Activated CD4-positive, CD25-positive, alpha-beta regulatory T cell treated with anti-CD3 and anti-CD28 coated beads, Interleukin-2, amount 50 U/mL, for 72 hours (primary cell): Measurements from ENCODE around the gene CSNK1D.
"Not testable (repeated sequence)": the region's sequence is repeated elsewhere in the genome, so short reads cannot be mapped to it uniquely, and the experiment has no call there.

ENCODE experiments used
- DNase-seq: peaks from one replicate; pipeline ENCODE4 v3.0.0; 2021

The CSNK1D gene

DNA sequence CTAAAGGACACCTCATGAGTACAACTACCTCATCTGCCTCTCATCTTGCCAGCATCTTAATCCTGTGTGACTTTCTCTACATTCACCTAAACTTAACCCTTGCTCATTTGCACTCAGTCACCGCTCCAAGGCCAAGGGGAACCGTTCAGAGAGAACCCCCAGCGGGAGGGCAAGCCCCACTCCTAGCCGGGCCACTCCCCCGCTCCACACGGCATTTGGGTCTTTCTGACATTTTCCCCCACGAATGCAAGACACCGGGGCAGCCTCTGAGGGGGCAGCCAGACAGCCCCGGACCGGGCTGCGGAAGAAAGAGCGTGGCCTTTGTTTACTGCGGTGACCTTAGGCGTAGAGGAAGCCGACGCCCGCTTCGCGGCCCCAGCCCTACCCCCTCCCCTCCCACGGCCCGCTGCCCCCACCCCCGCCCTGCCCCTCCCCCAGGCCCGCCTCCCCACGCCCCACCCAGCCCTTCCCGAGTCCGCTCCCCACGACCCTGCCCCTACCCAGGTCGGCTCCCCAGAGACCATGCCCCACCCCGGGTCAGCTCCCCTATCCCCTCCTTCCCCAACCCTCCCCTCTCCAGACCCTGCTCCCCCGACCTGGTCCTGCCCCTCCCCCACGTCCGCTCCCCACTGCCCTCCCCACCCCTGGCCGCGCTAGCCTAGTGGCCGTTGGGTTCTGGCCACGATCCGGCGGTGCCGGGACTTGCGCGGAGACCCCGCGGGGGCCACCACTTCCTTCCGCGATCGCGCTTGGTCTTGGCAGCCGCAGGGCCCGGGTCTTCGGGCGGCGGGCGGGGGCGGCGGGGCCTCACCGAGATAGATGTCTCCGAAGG lies 789 bp downstream of the CSNK1D start:
- peak; percentile 53 for DNase-seq

DNA sequence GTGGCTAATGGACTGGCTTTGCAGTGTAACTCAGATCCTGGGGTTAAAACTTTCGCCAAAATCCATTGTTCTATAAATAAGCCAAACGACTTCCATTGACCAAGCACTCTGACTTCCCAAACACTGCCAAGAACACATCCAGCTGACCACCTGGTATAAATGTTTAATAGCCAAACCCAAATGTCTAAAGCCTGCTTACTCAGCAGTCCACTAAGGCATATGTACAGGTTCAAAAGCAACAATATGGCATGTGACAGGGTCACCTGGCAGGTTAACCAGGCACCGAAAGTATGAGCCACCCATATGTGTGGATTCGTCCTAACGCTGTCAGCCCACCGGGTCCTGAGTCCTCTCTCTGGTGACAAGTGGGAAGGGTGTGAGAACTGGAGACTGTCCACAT lies 2.1 kb downstream of the CSNK1D start:
- DNase-seq: no peak

DNA sequence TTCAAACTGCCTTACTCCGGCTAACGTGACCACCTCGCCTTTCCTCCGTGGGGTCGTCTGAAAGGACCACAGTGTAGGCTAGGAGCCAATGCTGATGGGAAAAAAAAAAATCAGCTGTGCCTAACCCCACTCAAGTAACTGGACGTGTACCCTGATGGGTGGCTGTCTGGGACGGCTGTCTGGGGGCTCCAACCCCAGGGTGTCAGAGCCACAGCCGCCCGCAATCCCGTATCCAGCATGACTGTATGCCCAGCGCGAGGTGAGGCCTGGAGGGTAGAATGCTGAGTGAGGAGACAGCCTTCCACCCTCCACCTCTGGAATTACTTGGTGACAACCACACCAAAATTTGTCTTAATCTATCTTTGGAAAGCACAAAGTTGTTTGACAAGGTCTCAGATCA lies 2.8 kb downstream of the CSNK1D start:
- DNase-seq: no peak

DNA sequence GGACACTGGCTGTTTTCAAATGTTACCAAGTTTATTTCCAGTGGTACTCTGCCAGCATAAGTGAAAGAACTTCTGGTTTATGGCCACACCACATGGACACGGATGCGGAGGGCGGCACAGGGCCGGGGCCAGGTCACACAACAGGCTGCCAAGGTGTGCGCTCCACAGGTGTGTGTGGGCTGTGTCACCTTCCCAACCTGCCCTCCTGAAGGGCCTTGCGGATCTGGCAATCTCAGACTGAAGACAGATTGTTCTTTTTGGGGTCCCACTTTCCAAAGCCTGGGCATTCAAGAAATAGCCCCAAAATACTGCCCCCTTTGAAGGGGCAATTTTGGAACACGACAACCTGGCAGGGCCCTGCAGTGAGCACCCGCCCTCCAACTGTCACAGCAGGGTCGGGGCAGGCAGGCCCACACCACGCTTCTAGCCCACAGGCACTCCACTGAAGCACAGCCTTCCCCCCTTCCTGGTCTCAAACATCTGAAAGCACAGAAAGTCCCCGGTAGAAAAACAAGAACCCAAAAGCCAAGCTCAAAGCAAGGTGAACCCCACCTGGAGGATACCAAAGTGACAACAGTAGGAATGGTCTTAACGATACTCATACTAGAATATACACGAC lies 3.5 kb downstream of the CSNK1D start:
- DNase-seq: no peak

GRCh38 chr17:82269138-82269881 lies 4.2 kb downstream of the CSNK1D start:
- DNase-seq: no peak

GRCh38 chr17:82267575-82268379 lies 5.7 kb downstream of the CSNK1D start:
- DNase-seq: no peak

GRCh38 chr17:82266142-82266541 lies 7.4 kb downstream of the CSNK1D start:
- DNase-seq: no peak

DNA sequence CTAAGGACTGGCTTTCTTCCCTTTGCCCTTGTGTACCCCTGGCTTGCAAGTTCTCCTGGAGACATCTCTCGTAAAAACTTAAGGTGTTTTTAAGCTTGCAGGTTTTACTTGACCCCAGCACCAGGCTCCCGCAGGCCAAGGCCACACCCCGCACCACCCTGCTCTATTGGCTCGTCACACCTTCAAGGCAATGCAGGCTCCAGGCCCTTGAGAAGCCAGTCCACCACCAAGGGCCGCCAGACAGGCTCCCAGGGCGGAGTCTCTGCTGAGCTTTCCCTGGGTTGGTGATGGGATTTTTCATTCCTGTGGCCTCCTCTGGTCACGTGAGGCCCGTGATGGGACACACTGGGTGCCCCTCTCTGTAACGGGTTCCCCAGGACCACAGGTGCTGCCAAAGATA lies 9.9 kb downstream of the CSNK1D start:
- DNase-seq: no peak

- no peak for DNase-seq
Observed at GRCh38 chr17:82262344-82262743, 11.2 kb downstream of the CSNK1D start.

- DNase-seq: not testable (repeated sequence)
Observed at GRCh38 chr17:82259972-82260961, 13.2 kb downstream of the CSNK1D start.

GRCh38 chr17:82258555-82258954 lies 14.9 kb downstream of the CSNK1D start:
- DNase-seq: no peak

DNA sequence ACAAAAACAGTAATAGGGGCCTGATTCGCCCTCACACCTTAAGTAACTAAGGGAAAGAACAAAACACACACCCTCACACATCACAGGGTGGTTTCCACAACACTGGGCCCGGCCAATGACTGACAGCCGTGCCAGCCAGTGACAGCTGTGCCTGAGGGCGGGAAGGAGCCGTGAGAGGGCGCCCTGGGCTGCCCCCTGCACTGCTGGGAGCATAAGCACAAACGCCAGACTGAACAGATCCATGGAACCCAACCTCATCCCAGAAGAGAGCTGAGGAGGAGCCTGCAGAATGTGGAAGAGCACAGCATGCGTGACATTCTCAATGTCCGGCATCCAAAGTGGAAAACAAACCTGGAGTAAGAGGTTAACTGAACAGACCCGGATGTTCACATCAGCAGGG lies 16.0 kb downstream of the CSNK1D start:
- no peak for DNase-seq

DNA sequence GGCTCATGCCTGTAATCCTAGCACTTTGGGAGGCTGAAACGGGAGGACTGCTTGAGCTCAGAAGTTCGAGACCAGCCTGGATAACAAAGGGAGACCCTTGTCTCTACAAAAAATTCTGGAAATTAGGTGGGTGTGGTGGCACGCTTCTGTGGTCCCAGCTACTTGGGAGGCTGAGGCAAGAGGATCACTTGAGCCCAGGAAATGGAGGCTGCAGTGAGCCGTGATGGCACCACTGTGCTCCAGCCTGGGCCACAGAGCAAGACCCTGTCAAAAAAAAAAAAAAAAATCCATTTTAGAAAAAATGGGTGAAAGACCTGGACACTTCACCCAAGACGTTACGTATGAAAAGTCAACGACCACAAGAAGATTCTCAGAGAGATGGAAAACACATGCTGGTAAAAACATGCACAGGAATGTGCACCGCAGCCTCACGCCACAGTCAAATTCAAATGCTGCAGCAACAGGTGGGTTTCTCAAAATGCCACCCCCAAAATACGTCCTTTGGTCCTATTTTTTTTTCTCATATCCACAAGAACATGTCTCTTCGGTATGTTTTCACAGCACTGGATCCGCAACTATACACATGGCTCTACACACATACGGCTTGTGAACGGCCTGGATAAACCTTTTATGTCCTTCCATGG lies 17.1 kb downstream of the CSNK1D start:
- no peak for DNase-seq

GRCh38 chr17:82255402-82255972 lies 18.0 kb downstream of the CSNK1D start:
- no peak for DNase-seq

- DNase-seq: not testable (repeated sequence)
Observed at GRCh38 chr17:82254746-82255145, 18.8 kb downstream of the CSNK1D start.

DNA sequence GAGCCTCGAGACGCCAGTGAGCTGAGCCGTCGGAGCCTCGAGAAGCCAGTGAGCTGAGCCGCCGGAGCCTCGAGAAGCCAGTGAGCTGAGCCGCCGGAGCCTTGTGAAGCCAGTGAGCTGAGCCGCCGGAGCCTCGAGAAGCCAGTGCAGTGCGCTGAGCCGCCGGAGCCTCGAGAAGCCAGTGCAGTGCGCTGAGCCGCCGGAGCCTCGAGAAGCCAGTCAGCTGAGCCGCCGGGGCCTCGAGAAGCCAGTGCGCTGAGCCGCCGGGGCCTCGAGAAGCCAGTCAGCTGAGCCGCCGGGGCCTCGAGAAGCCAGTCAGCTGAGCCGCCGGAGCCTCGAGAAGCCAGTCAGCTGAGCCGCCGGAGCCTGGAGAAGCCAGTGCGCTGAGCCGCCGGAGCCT lies 19.4 kb downstream of the CSNK1D start:
- not testable (repeated sequence) for DNase-seq

DNA sequence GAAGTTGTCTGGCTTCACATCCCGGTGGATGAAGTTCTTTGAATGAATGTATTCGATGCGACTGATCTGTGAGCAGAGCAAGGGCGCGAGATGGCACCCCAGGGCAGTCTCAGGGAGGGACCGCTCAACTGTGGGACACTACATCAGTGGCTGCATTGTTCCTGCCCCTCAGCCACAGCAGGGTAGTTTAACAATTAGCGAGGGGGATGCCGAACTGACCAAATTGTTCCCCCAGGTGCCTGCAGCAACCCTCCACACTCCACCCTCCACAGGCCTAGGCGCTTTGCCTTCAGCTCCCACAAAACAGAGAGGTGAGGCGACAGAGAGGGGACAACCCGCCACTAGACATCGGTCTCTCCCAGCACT lies 20.3 kb downstream of the CSNK1D start:
- DNase-seq: no peak

DNA sequence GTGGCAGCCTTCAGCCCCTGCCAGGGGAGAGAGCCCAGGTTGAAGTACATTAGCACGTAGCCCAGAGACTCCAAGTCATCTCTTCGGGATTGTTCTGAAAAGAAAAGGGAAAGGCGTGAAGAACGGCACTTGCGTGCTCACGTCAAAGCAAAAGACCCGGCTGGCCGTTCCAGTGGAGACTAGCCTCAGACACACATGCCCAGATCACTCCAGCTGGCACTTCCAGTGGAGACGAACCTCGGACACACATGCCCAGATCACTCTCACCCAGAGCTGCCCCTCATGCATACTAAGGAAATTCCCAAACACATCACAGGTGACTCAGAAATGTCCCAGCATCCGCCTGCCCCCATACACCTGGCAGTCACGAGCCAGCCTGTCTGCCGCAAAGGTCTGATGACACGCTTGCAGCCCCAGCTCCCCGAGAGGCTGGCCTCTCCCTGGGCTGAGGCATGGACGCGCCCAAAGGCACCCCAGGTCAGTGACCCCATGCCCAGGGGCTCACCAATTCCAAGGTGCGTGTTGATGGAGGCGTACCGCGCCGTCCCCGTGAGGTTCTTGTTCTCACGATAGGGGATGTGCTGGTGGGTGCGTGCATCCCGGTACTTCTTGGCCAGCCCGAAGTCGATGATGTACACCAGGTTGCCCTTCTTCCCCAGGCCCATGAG lies 20.9 kb downstream of the CSNK1D start:
- DNase-seq: no peak

- no peak for DNase-seq
Observed at GRCh38 chr17:82250868-82251500, 22.5 kb downstream of the CSNK1D start.
